K562 treated with DMSO at 1 percent for 12 hours (cell line): ENCODE measurements around the gene RALGPS2. TPM values are rescaled to one million over a fixed set of nuclear protein-coding genes. Genes with fewer than 3 reads are reported as not detected.

ENCODE experiments used
- total RNA-seq: library from RNA; unstranded; fragments of 300-600 nt; gene quantifications from 2 replicates; pipeline ENCODE4 v1.2.3, GENCODE V29; 2022; ENCODE audit not compliant: insufficient read depth

RALGPS2 gene, protein sequence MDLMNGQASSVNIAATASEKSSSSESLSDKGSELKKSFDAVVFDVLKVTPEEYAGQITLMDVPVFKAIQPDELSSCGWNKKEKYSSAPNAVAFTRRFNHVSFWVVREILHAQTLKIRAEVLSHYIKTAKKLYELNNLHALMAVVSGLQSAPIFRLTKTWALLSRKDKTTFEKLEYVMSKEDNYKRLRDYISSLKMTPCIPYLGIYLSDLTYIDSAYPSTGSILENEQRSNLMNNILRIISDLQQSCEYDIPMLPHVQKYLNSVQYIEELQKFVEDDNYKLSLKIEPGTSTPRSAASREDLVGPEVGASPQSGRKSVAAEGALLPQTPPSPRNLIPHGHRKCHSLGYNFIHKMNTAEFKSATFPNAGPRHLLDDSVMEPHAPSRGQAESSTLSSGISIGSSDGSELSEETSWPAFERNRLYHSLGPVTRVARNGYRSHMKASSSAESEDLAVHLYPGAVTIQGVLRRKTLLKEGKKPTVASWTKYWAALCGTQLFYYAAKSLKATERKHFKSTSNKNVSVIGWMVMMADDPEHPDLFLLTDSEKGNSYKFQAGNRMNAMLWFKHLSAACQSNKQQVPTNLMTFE
- 0.51 and 1.4 TPM in 2 replicates for total RNA-seq

DNA sequence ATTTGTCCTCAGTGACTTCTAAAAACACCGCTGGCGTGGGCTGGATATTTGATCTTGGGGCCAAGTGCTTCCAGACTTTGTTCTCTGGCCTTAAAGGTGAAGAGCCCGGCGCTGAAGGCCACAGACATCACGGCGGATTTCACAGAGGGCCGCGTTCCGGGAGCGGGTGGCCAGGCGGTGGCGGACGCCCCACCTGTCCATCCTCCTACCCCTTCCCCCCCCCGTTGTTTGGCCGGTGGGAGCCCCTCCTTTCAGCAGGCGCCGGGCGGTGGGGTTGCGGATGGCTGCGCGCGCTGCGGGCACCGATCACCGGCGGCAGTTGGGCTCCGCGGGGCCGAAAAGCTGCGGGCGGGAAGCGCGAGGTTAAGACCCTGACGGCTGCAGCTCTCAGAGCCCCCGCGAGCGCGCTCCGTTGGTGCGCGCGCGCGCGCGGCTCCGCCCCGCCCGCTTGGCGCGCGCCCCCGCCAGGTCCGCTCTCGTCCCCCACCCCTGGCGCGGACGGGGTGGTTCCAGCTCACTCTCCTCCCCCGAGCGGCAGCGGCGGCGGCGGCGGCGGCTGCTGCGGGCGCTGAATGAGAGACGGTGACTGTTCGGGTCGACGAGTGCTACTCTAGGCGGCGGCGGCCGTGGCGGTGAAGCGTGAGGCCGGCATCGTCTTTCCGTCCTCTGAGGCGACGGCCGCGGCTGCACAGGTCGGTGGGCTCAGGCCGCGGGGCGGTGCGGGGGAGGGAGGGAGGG, at the start of gene RALGPS2:
RALGPS2 (plus strand) TSS at position 517 of the 738 bp plus-strand sequence. CDS start 51,521 bp downstream, outside the sequence.

GRCh38 chr1:178870944-178871343, 145.9 kb downstream of the RALGPS2 start, which contains the start of gene ANGPTL1:
Gene ANGPTL1 (minus strand): TSS chr1:178871077. CDS start chr1:178865776, 5,301 bp downstream.

Other genes with a start within 250 kb of the RALGPS2 start
- gene CLEC20A, start 228.3 kb upstream of the RALGPS2 start, total RNA-seq, result not detected in 2 replicates
- not detected in 2 replicates for gene TEX35, start 212.1 kb upstream of the RALGPS2 start, total RNA-seq
- gene ANGPTL1, start 145.8 kb downstream of the RALGPS2 start, total RNA-seq, result not detected in 2 replicates